K562 (cell line): ENCODE results near the gene ERBB3. TPM values are rescaled to one million over a fixed set of nuclear protein-coding genes. Genes with fewer than 3 reads are reported as not detected.

Experiments
- CC2D1A ChIP-seq: fragments of 450-650 bp; IDR thresholded peaks from 2 replicates; pipeline ENCODE4 v1.6.1; 2017; ENCODE audit warnings: mild to moderate bottlenecking
- DACH1 ChIP-seq: fragments of 450-650 bp; IDR thresholded peaks from 2 replicates; pipeline ENCODE4 v1.6.1; 2018; ENCODE audit not compliant: partially characterized antibody
- DDX20 ChIP-seq: fragments of 450-650 bp; IDR thresholded peaks from 2 replicates; pipeline ENCODE4 v1.6.1; 2016; ENCODE audit warnings: missing genetic modification characterization, low read depth, mild to moderate bottlenecking, missing compliant biosample characterization, moderate library complexity
- FOXK1 ChIP-seq: sonication (generic); formaldehyde crosslinking; IDR thresholded peaks from 2 replicates; pipeline ENCODE4 v1.8.0; 2022; ENCODE audit warnings: missing genetic modification reagents, mild to moderate bottlenecking, borderline replicate concordance
- FOXM1 ChIP-seq, 2 experiments: fragments of 450-650 bp in 1 of 2; sonication (generic) in 1 of 2; formaldehyde crosslinking in 1 of 2; IDR thresholded peaks; 2 replicates each; pipeline versions ENCODE4 v1.6.1 to v1.9.0; 2017 to 2022; ENCODE audit warnings: low read depth in 2 of 2, mild to moderate bottlenecking in 2 of 2, missing genetic modification reagents in 1 of 2, moderate library complexity in 1 of 2
- FOXP1 ChIP-seq: sonication (generic); formaldehyde crosslinking; IDR thresholded peaks from 2 replicates; pipeline ENCODE4 v1.8.0; 2022; ENCODE audit warnings: mild to moderate bottlenecking, missing genetic modification reagents
- GABPB1 ChIP-seq: sonication (generic); formaldehyde crosslinking; IDR thresholded peaks from 2 replicates; pipeline ENCODE4 v1.8.0; 2022; ENCODE audit warnings: mild to moderate bottlenecking, missing genetic modification reagents
- HIVEP1 ChIP-seq: fragments of 250-450 bp; sonication (Bioruptor Pico); IDR thresholded peaks from 2 replicates; pipeline ENCODE4 v1.4.0; 2020; ENCODE audit warnings: mild to moderate bottlenecking
- KLF16 ChIP-seq: IDR thresholded peaks from 2 replicates; pipeline ENCODE4 v1.6.1; 2016; ENCODE audit warnings: antibody characterized with exemption
- NR2F6 ChIP-seq: fragments of 450-650 bp; formaldehyde crosslinking; IDR thresholded peaks from 2 replicates; pipeline ENCODE4 v1.4.0; 2020; ENCODE audit warnings: mild to moderate bottlenecking
- PML ChIP-seq: IDR thresholded peaks from 2 replicates; pipeline ENCODE4 v1.6.1; 2012; ENCODE audit warnings: low read length, inconsistent platforms
- RAD21 ChIP-seq, 2 experiments: fragments of 250-450 bp in 1 of 2; fragments of 450-650 bp in 1 of 2; sonication (Bioruptor Pico) in 1 of 2; formaldehyde crosslinking in 1 of 2; IDR thresholded peaks in 1 of 2; conservative IDR thresholded peaks in 1 of 2; 2 replicates each; pipeline versions ENCODE4 v1.4.0 to v1.8.0; 2020 to 2022; ENCODE audit warnings: mild to moderate bottlenecking in 2 of 2, moderate library complexity in 1 of 2
- RBFOX2 ChIP-seq: fragments of 200-400 bp; formaldehyde crosslinking; IDR thresholded peaks from 2 replicates; pipeline ENCODE4 v1.6.1; 2017; ENCODE audit warnings: low read depth, mild to moderate bottlenecking, low read length, moderate library complexity
- SIN3A ChIP-seq, 2 experiments: fragments of 150-350 bp in 1 of 2; IDR thresholded peaks; 2 replicates each; pipeline ENCODE4 v1.6.1; 2011 to 2016; ENCODE audit warnings: borderline replicate concordance in 2 of 2, low read depth in 2 of 2, low read length in 2 of 2, mild to moderate bottlenecking in 2 of 2, moderate library complexity in 2 of 2; ENCODE audit not compliant: control insufficient read depth in 1 of 2
- SRSF3 ChIP-seq: fragments of 200-400 bp; formaldehyde crosslinking; IDR thresholded peaks from 2 replicates; pipeline ENCODE4 v1.6.1; 2016; ENCODE audit warnings: mild to moderate bottlenecking, low read length, moderate library complexity; ENCODE audit not compliant: insufficient read depth
- TAL1 ChIP-seq: fragments of 450-650 bp; IDR thresholded peaks from 2 replicates; pipeline ENCODE4 v1.6.1; 2016; ENCODE audit warnings: mild to moderate bottlenecking
- TRIM24 ChIP-seq, 2 experiments: fragments of 450-650 bp; IDR thresholded peaks; 2 replicates each; pipeline ENCODE4 v1.6.1; 2016
- ZC3H4 ChIP-seq: sonication (generic); formaldehyde crosslinking; IDR thresholded peaks from 2 replicates; pipeline ENCODE4 v1.9.0; 2021; ENCODE audit warnings: missing genetic modification reagents, borderline replicate concordance
- ZFP1 ChIP-seq: fragments of 450-650 bp; formaldehyde crosslinking; IDR thresholded peaks from 2 replicates; pipeline ENCODE4 v1.4.0; 2020; ENCODE audit warnings: mild to moderate bottlenecking, mixed read lengths
- ZFP30 ChIP-seq: fragments of 250-450 bp; sonication (Bioruptor Pico); IDR thresholded peaks from 2 replicates; pipeline ENCODE4 v1.8.0; 2022; ENCODE audit warnings: moderate library complexity, mild to moderate bottlenecking, inconsistent platforms, borderline replicate concordance
- ZNF24 ChIP-seq: fragments of 450-650 bp; IDR thresholded peaks from 2 replicates; pipeline ENCODE4 v1.6.1; 2016
- ZNF253 ChIP-seq: fragments of 250-450 bp; sonication (Bioruptor Pico); conservative IDR thresholded peaks from 2 replicates; pipeline ENCODE4 v1.6.1; 2021; ENCODE audit warnings: mild to moderate bottlenecking
- ZNF445 ChIP-seq: fragments of 250-450 bp; sonication (Bioruptor Pico); IDR thresholded peaks from 2 replicates; pipeline ENCODE4 v1.4.0; 2020; ENCODE audit warnings: low read depth, mild to moderate bottlenecking, moderate library complexity
- polyA plus RNA-seq, 8 experiments: library from polyadenylated mRNA; depleted of rRNA in 4 of 8; stranded (reverse) in 5 of 8; unstranded in 3 of 8; fragments of >200 nt; fragmentation: Nextera tagmentation in 2 of 8; fragmentation: Illumina TruSeq in 1 of 8; extraction: Ambion mirVana in 2 of 8; extraction: Trizol in 1 of 8; gene quantifications; 2 replicates each; pipeline versions ENCODE4 v1.2.1 to v1.2.3, GENCODE V29; 2011 to 2014; ENCODE audit warnings: inconsistent platforms in 1 of 8, missing spikeins in 1 of 8
- total RNA-seq, 7 experiments: library from RNA; depleted of rRNA in 6 of 7; stranded (reverse); fragments of >200 nt in 6 of 7; fragmentation: Illumina TruSeq in 2 of 7; extraction: Trizol in 2 of 7; gene quantifications; 2 replicates each; pipeline versions ENCODE4 v1.2.1 to v1.2.3, GENCODE V29; 2011 to 2021; ENCODE audit warnings: low replicate concordance in 1 of 7
- TF ChIP-seq, protein P1 (sequence below): fragments of 250-450 bp; sonication (Bioruptor Pico); IDR thresholded peaks from 2 replicates; pipeline ENCODE4 v1.4.0; 2020
- TF ChIP-seq, protein P2 (sequence below): sonication (generic); formaldehyde crosslinking; IDR thresholded peaks from 2 replicates; pipeline ENCODE4 v1.8.0; 2022; ENCODE audit warnings: missing genetic modification reagents, mild to moderate bottlenecking, moderate library complexity, borderline replicate concordance
- TF ChIP-seq, protein P3 (sequence below): sonication (generic); formaldehyde crosslinking; IDR thresholded peaks from 2 replicates; pipeline ENCODE4 v1.5.0; 2020; ENCODE audit warnings: missing genetic modification reagents
- TF ChIP-seq, protein P4 (sequence below): fragments of 450-650 bp; formaldehyde crosslinking; IDR thresholded peaks from 2 replicates; pipeline ENCODE4 v1.4.0; 2020; ENCODE audit warnings: mild to moderate bottlenecking, mixed read lengths

The ERBB3 gene
- total and polyA plus RNA-seq, 9 of the 15 experiments (the other 6 are each of a cell fraction or from before 2014, with no cell fraction given): 1.5 to 5.4 (median 3.8) TPM

DNA sequence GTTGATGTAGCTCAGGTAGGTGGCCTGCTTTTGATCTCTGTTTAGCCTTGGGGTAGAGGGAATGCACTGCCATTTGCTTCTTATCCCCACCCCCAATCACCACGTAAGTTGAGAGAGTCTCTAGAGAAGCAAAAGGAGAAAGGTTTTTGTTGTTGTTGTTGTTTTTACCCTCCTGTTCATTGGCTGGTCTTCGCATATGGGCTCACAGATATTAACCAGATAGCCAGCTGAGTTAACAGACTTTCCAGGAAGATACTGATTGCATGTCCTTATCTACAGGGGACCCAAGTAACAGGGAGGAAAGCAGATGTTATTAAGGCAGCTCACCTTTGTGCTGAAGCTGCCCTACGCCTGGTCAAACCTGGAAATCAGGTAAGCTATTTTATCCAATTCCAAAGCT, 27.3 kb downstream of the ERBB3 start (continued):
- TF ChIP-seq ZFP30 (no peak), HIVEP1 (CRISPR knock-in tag) (no peak), RBFOX2 (0 out of 2 replicates have a peak, but pooled peaks have one; percentile 29), CC2D1A (no peak; the same call in 1 of the 2 replicates), ZC3H4 (no peak), FOXK1 (CRISPR knock-in tag) (no peak), TAL1 (peak; percentile 88), ZNF445 (no peak), RAD21 (CRISPR knock-in tag; conservative IDR thresholded peaks at IDR 0.05 in 1 of 2, IDR thresholded peaks at IDR 0.05 in 1 of 2) (no peak), FOXP1 (CRISPR knock-in tag) (no peak), GABPB1 (CRISPR knock-in tag) (no peak), DACH1 (peak; percentile 27), SIN3A (IDR thresholded peaks at IDR 0.05; ENCODE audit: borderline replicate concordance in 2 of 2, control insufficient read depth in 1 of 2, low read depth in 2 of 2, low read length in 2 of 2) (no peak), KLF16 (no peak; the same call in 1 of the 2 replicates), SRSF3 (no peak), ZNF24 (no peak), ZNF253 (no peak), FOXM1 (IDR thresholded peaks at IDR 0.05; ENCODE audit: low read depth) (peak; percentile 57; the same call in 1 of the 2 replicates), FOXM1 (CRISPR knock-in tag; IDR thresholded peaks at IDR 0.05; ENCODE audit: low read depth) (no peak), DDX20 (tag) (no peak), ZFP1 (CRISPR knock-in tag) (no peak), PML (peak; percentile 39; the same call in 1 of the 2 replicates), NR2F6 (CRISPR knock-in tag) (no peak), TRIM24 (IDR thresholded peaks at IDR 0.05) (peak; percentile 69 to 79)
- TF ChIP-seq, protein P1, sequence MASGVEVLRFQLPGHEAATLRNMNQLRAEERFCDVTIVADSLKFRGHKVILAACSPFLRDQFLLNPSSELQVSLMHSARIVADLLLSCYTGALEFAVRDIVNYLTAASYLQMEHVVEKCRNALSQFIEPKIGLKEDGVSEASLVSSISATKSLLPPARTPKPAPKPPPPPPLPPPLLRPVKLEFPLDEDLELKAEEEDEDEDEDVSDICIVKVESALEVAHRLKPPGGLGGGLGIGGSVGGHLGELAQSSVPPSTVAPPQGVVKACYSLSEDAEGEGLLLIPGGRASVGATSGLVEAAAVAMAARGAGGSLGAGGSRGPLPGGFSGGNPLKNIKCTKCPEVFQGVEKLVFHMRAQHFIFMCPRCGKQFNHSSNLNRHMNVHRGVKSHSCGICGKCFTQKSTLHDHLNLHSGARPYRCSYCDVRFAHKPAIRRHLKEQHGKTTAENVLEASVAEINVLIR: no peak
- TF ChIP-seq, protein P2, sequence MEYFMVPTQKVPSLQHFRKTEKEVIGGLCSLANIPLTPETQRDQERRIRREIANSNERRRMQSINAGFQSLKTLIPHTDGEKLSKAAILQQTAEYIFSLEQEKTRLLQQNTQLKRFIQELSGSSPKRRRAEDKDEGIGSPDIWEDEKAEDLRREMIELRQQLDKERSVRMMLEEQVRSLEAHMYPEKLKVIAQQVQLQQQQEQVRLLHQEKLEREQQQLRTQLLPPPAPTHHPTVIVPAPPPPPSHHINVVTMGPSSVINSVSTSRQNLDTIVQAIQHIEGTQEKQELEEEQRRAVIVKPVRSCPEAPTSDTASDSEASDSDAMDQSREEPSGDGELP (CRISPR knock-in tag): 0 out of 2 replicates have a peak, but pooled peaks have one; percentile 9
- TF ChIP-seq, protein P3, sequence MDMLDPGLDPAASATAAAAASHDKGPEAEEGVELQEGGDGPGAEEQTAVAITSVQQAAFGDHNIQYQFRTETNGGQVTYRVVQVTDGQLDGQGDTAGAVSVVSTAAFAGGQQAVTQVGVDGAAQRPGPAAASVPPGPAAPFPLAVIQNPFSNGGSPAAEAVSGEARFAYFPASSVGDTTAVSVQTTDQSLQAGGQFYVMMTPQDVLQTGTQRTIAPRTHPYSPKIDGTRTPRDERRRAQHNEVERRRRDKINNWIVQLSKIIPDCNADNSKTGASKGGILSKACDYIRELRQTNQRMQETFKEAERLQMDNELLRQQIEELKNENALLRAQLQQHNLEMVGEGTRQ (CRISPR knock-in tag): no peak
- TF ChIP-seq, protein P4, sequence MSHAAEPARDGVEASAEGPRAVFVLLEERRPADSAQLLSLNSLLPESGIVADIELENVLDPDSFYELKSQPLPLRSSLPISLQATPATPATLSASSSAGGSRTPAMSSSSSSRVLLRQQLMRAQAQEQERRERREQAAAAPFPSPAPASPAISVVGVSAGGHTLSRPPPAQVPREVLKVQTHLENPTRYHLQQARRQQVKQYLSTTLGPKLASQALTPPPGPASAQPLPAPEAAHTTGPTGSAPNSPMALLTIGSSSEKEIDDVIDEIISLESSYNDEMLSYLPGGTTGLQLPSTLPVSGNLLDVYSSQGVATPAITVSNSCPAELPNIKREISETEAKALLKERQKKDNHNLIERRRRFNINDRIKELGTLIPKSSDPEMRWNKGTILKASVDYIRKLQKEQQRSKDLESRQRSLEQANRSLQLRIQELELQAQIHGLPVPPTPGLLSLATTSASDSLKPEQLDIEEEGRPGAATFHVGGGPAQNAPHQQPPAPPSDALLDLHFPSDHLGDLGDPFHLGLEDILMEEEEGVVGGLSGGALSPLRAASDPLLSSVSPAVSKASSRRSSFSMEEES: no peak
